ENCODE results near the gene FOXC2. TPM values are rescaled to one million over a fixed set of nuclear protein-coding genes. Genes with fewer than 3 reads are reported as not detected.

Gene FOXC2
- total and polyA plus RNA-seq, 2 of the 13 experiments (the other 11 are each of a cell fraction or from before 2014, with no cell fraction given): not detected

- CTCF ChIA-PET (ENCODE audit: low intra/inter-chr PET ratio, low total read pairs): no interaction called here
- FAIRE-seq: no peak
- BruUV-seq (replicated peaks): no TSS peak
- H3K4me2 ChIP-seq (ENCODE audit: low read depth, low read length): no peak overlapping the region
- no peaks in the 10 kb centered on the region for H3K79me2 ChIP-seq (ENCODE audit: insufficient read depth, low read length)
- ATAC-seq: no peak
- 30% methylated on average over 5 of the region's 8 CpGs for WGBS (ENCODE audit: low lambda C conversion rate)
- H3K27me3 ChIP-seq (ENCODE audit: control insufficient read depth in 1 of 2, insufficient read depth in 2 of 2, low read length in 2 of 2): peaks cover 11 to 89% of the 10 kb centered on the region in 2 experiments
- peaks cover 3% of the 10 kb centered on the region; the same call in 1 of the 2 replicates for H4K20me1 ChIP-seq (ENCODE audit: insufficient read depth, low read length)
- no peak overlapping the region for H3K27ac ChIP-seq (ENCODE audit: extremely low read length, insufficient read depth, low read length)
- POLR2A ChIA-PET: no interaction called here
- H3K9ac ChIP-seq (ENCODE audit: insufficient read depth, low read depth, low read length): no peak overlapping the region
- no peak overlapping the region for H3K4me3 ChIP-seq (replicated peaks in 1 of 3; ENCODE audit: insufficient read depth in 1 of 3, low read depth in 2 of 3, low read length in 3 of 3)
- DNase-seq (ENCODE audit: low spot score): no peak
- intact Hi-C loops (cut with micrococcal nuclease; ENCODE audit: unreplicated experiment): no loop called here
- no peak overlapping the region for H2AFZ ChIP-seq (ENCODE audit: low read length)
- in situ Hi-C loops (cut with HindIII; ENCODE audit: extremely low pct_ligation_motif_present, low pct_unique_long_range_greater_than_20kb): no loop called here
- H3K9me3 ChIP-seq (ENCODE audit: low read length): no peaks in the 10 kb centered on the region
- no peaks in the 10 kb centered on the region for H3K36me3 ChIP-seq (replicated peaks in 1 of 2; ENCODE audit: control insufficient read depth in 1 of 2, insufficient read depth in 2 of 2, low read length in 2 of 2)
- H3K4me1 ChIP-seq (ENCODE audit: insufficient read depth, low read length): peaks cover 9% of the 10 kb centered on the region
- TF ChIP-seq ZNF234 (CRISPR knock-in tag; conservative IDR thresholded peaks at IDR 0.05): no peak
- no peak for TF ChIP-seq ZBTB14 (CRISPR knock-in tag; IDR thresholded peaks at IDR 0.05)
- TF ChIP-seq CBX5 (CRISPR knock-in tag; IDR thresholded peaks at IDR 0.05; ENCODE audit: borderline replicate concordance): no peak
- no peak for TF ChIP-seq ZNF609 (CRISPR knock-in tag; IDR thresholded peaks at IDR 0.05; ENCODE audit: borderline replicate concordance)
- TF ChIP-seq ZNF530 (CRISPR knock-in tag; IDR thresholded peaks at IDR 0.05; ENCODE audit: low read depth): no peak
- no peak for TF ChIP-seq KDM2A (CRISPR knock-in tag; IDR thresholded peaks at IDR 0.05; ENCODE audit: borderline replicate concordance, low read depth)
- no peak for TF ChIP-seq NFATC3 (CRISPR knock-in tag; IDR thresholded peaks at IDR 0.05)
- no peak for TF ChIP-seq ZNF501 (CRISPR knock-in tag; IDR thresholded peaks at IDR 0.05)
- TF ChIP-seq HNRNPL (IDR thresholded peaks at IDR 0.05; ENCODE audit: low read depth, low read length): no peak
- no peak for TF ChIP-seq ATF6 (CRISPR knock-in tag; conservative IDR thresholded peaks at IDR 0.05)
- TF ChIP-seq SMAD3 (CRISPR knock-in tag; IDR thresholded peaks at IDR 0.05): no peak
- TF ChIP-seq KDM5B (CRISPR knock-in tag; IDR thresholded peaks at IDR 0.05; ENCODE audit: borderline replicate concordance): no peak
Observed at GRCh38 chr16:86572606-86573005, 6.0 kb downstream of the FOXC2 start.
